ENCODE data around the gene PYM1. TPM values are rescaled to one million over a fixed set of nuclear protein-coding genes. Genes with fewer than 3 reads are reported as not detected.

The PYM1 gene
- polyA plus RNA-seq = 10 to 100 TPM; 41.2 to 66.3 (median 54.2) TPM

- H3K9me3 Mint-ChIP-seq = no peaks in the 10 kb centered on the region
- H3K36me3 Mint-ChIP-seq = peaks cover 0 to 4% (median 3%) of the 10 kb centered on the region in 3 donors
- H3K4me1 Mint-ChIP-seq = peaks cover 68 to 82% of the 10 kb centered on the region in 2 donors
- H3K27ac Mint-ChIP-seq = peak within 1 kb of the TSS; percentile 93 to 99 (median 98)
- peaks cover 14 to 20% (median 18%) of the 10 kb centered on the region in 3 donors for H3K27me3 Mint-ChIP-seq (ENCODE audit: low read depth in 3 of 3)
- H3K4me3 Mint-ChIP-seq = peak within 1 kb of the TSS; percentile 97 to 100 (median 99)
- peak; percentile 67 to 76 (median 68) for DNase-seq
These were observed at the start of gene PYM1 for GRCh38 chr12:55927588-55928502. Gene PYM1 (minus strand): TSS chr12:55927894. CDS start chr12:55927761, 133 bp downstream.

GRCh38 chr12:55974308-55974730 lies 46.6 kb upstream of the PYM1 start:
- Mint-ChIP-seq H3K27me3 (ENCODE audit: low read depth in 3 of 3) (no peaks in the 10 kb centered on the region), H3K36me3 (peaks cover 0 to 5% (median 0%) of the 10 kb centered on the region in 3 donors), H3K4me3 (no peak overlapping the region), H3K9me3 (no peaks in the 10 kb centered on the region), H3K27ac (no peak overlapping the region), H3K4me1 (peaks cover 18 to 31% of the 10 kb centered on the region in 2 donors)
- DNase-seq = no peak

GRCh38 chr12:55973599-55974307 lies 46.1 kb upstream of the PYM1 start, which contains the start of gene RAB5B:
Gene RAB5B (plus strand): TSS chr12:55974078. CDS start chr12:55986961, 12,883 bp downstream.
- peaks cover 16 to 25% of the 10 kb centered on the region in 2 donors for H3K4me1 Mint-ChIP-seq
- H3K4me3 Mint-ChIP-seq = no peak within 1 kb of the TSS
- peaks cover 0 to 5% (median 3%) of the 10 kb centered on the region in 3 donors for H3K36me3 Mint-ChIP-seq
- peak; percentile 98 to 99 (median 99) for DNase-seq
- H3K9me3 Mint-ChIP-seq = no peaks in the 10 kb centered on the region
- H3K27ac Mint-ChIP-seq = no peak within 1 kb of the TSS
- no peaks in the 10 kb centered on the region for H3K27me3 Mint-ChIP-seq (ENCODE audit: low read depth in 3 of 3)

GRCh38 chr12:55972911-55973598 lies 45.4 kb upstream of the PYM1 start:
- Mint-ChIP-seq H3K4me3 (no peak overlapping the region), H3K27ac (no peak overlapping the region), H3K27me3 (ENCODE audit: low read depth in 3 of 3) (no peaks in the 10 kb centered on the region), H3K36me3 (peaks cover 0 to 5% (median 3%) of the 10 kb centered on the region in 3 donors), H3K9me3 (no peaks in the 10 kb centered on the region), H3K4me1 (peaks cover 15 to 27% of the 10 kb centered on the region in 2 donors)
- no peak for DNase-seq

GRCh38 chr12:55972456-55972855 lies 44.8 kb upstream of the PYM1 start:
- Mint-ChIP-seq H3K9me3 (no peaks in the 10 kb centered on the region), H3K4me1 (peaks cover 19 to 27% of the 10 kb centered on the region in 2 donors), H3K27me3 (ENCODE audit: low read depth in 3 of 3) (no peaks in the 10 kb centered on the region), H3K36me3 (peaks cover 0 to 5% (median 3%) of the 10 kb centered on the region in 3 donors), H3K27ac (peak overlapping the region in 2 of 6 donors; percentile 32 to 60), H3K4me3 (peak overlapping the region in 1 of 5 donors; percentile 23)
- no peak for DNase-seq

GRCh38 chr12:55972042-55972441 lies 44.3 kb upstream of the PYM1 start:
- peaks cover 0 to 5% (median 3%) of the 10 kb centered on the region in 3 donors for H3K36me3 Mint-ChIP-seq
- no peaks in the 10 kb centered on the region for H3K9me3 Mint-ChIP-seq
- H3K4me1 Mint-ChIP-seq = peaks cover 24 to 27% of the 10 kb centered on the region in 2 donors
- H3K4me3 Mint-ChIP-seq = peak overlapping the region in 1 of 5 donors; percentile 23
- H3K27me3 Mint-ChIP-seq (ENCODE audit: low read depth in 3 of 3) = no peaks in the 10 kb centered on the region
- H3K27ac Mint-ChIP-seq = peak overlapping the region in 2 of 6 donors; percentile 32 to 60
- no peak for DNase-seq

- Mint-ChIP-seq H3K4me3 (no peak overlapping the region), H3K27me3 (ENCODE audit: low read depth in 3 of 3) (peaks cover 0 to 2% (median 0%) of the 10 kb centered on the region in 3 donors), H3K9me3 (no peaks in the 10 kb centered on the region), H3K36me3 (peaks cover 0 to 5% (median 3%) of the 10 kb centered on the region in 3 donors), H3K27ac (no peak overlapping the region), H3K4me1 (peaks cover 26 to 29% of the 10 kb centered on the region in 2 donors)
- DNase-seq = no peak
These were observed 43.1 kb upstream of the PYM1 start for GRCh38 chr12:55970775-55971174.

GRCh38 chr12:55969356-55969755 lies 41.7 kb upstream of the PYM1 start:
- Mint-ChIP-seq H3K4me3 (no peak overlapping the region), H3K4me1 (peaks cover 29 to 35% of the 10 kb centered on the region in 2 donors), H3K27ac (peak overlapping the region in 2 of 6 donors; percentile 36 to 45), H3K9me3 (no peaks in the 10 kb centered on the region), H3K36me3 (peaks cover 0 to 5% (median 3%) of the 10 kb centered on the region in 3 donors), H3K27me3 (ENCODE audit: low read depth in 3 of 3) (peaks cover 0 to 3% (median 2%) of the 10 kb centered on the region in 3 donors)
- DNase-seq = no peak

GRCh38 chr12:55966408-55967281 lies 39.0 kb upstream of the PYM1 start, which contains the start of gene CDK2:
Gene CDK2 (plus strand): TSS chr12:55966830. CDS start chr12:55967009, 179 bp downstream.
- Mint-ChIP-seq H3K9me3 (no peaks in the 10 kb centered on the region), H3K4me1 (peaks cover 27 to 35% of the 10 kb centered on the region in 2 donors), H3K27me3 (ENCODE audit: low read depth in 3 of 3) (peaks cover 0 to 5% (median 4%) of the 10 kb centered on the region in 3 donors), H3K4me3 (peak within 1 kb of the TSS; percentile 86 to 93 (median 91)), H3K36me3 (peaks cover 0 to 5% (median 3%) of the 10 kb centered on the region in 3 donors), H3K27ac (peak within 1 kb of the TSS; percentile 81 to 93 (median 84))
- peak; percentile 88 to 89 (median 88) for DNase-seq

GRCh38 chr12:55965941-55966407 lies 38.3 kb upstream of the PYM1 start, which contains the start of gene PMEL:
Gene PMEL (minus strand): TSS chr12:55966042. CDS start chr12:55966011, 31 bp downstream.
- peak within 1 kb of the TSS; percentile 86 to 93 (median 91) for H3K4me3 Mint-ChIP-seq

GRCh38 chr12:55965240-55965639 lies 37.5 kb upstream of the PYM1 start:
- peaks cover 0 to 5% (median 4%) of the 10 kb centered on the region in 3 donors for H3K27me3 Mint-ChIP-seq (ENCODE audit: low read depth in 3 of 3)
- H3K27ac Mint-ChIP-seq = peak overlapping the region in 5 of 6 donors; percentile 12 to 85 (median 74)
- H3K4me3 Mint-ChIP-seq = peak overlapping the region; percentile 86 to 93 (median 91)

More at GRCh38 chr12:55965941-55966407, 38.3 kb upstream of the PYM1 start, which contains the start of gene PMEL:
- peaks cover 0 to 3% (median under 1%) of the 10 kb centered on the region in 3 donors for H3K36me3 Mint-ChIP-seq
- no peak for DNase-seq
- peaks cover 27 to 35% of the 10 kb centered on the region in 2 donors for H3K4me1 Mint-ChIP-seq
- H3K27me3 Mint-ChIP-seq (ENCODE audit: low read depth in 3 of 3) = peaks cover 0 to 5% (median 4%) of the 10 kb centered on the region in 3 donors
- H3K27ac Mint-ChIP-seq = peak within 1 kb of the TSS; percentile 81 to 93 (median 84)
- H3K9me3 Mint-ChIP-seq = no peaks in the 10 kb centered on the region

GRCh38 chr12:55963760-55964159 lies 36.1 kb upstream of the PYM1 start:
- Mint-ChIP-seq H3K27ac (no peak overlapping the region), H3K4me1 (peaks cover 27 to 35% of the 10 kb centered on the region in 2 donors), H3K4me3 (no peak overlapping the region), H3K36me3 (no peaks in the 10 kb centered on the region), H3K9me3 (no peaks in the 10 kb centered on the region), H3K27me3 (ENCODE audit: low read depth in 3 of 3) (peaks cover 0 to 5% (median 4%) of the 10 kb centered on the region in 3 donors)
- DNase-seq = no peak

More at GRCh38 chr12:55965240-55965639, 37.5 kb upstream of the PYM1 start:
- H3K4me1 Mint-ChIP-seq = peaks cover 27 to 35% of the 10 kb centered on the region in 2 donors
- DNase-seq = no peak
- peaks cover 0 to 3% (median 0%) of the 10 kb centered on the region in 3 donors for H3K36me3 Mint-ChIP-seq
- H3K9me3 Mint-ChIP-seq = no peaks in the 10 kb centered on the region
